NB4 (cell line): ENCODE data around the gene COL7A1.

Source experiments
- CTCF ChIP-seq: IDR thresholded peaks from one replicate; pipeline ENCODE4 v1.5.1; 2012; ENCODE audit warnings: low read depth, low read length
- POLR2A ChIP-seq: IDR thresholded peaks from 2 replicates; pipeline ENCODE4 v1.6.1; 2011; ENCODE audit warnings: mild to moderate bottlenecking; ENCODE audit not compliant: insufficient read length; ENCODE audit errors: extremely low read depth

- TF ChIP-seq CTCF (no peak), POLR2A (no peak)
Observed at GRCh38 chr3:48633256-48633655, 38.1 kb upstream of the COL7A1 start.
